ENCODE data around the gene BABAM2.

Gene BABAM2

DNA sequence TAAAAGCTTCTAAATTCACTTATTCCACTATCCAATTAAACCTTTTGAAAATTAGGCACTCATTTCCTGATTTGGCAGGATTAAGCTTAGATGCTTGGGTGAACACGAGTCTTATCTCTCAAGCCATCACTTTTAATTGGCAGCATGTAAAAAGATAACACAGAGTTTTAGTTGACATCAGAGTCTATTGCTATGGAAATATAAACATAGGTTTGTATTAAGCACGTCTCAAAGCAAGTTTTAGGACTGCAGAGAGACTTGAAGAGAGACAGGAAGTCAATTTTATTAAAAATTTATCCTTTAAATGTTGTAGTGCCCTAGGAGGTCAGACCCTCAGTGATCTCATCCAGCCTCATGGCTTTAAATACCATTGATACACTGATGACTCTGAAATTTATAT, 5.9 kb upstream of the BABAM2 start:
- CTCF ChIA-PET = no interaction called here
- POLR2A ChIA-PET = no interaction called here
- DNase-seq (ENCODE audit: extremely low spot score) = no peak
- TF ChIP-seq FOXM1 (IDR thresholded peaks at IDR 0.05; ENCODE audit: borderline replicate concordance) (no peak), CTBP1 (IDR thresholded peaks at IDR 0.05; ENCODE audit: borderline replicate concordance) (no peak), TARDBP (IDR thresholded peaks at IDR 0.05) (no peak), SUZ12 (IDR thresholded peaks at IDR 0.05) (no peak), ARNT (IDR thresholded peaks at IDR 0.05) (no peak), HDGF (IDR thresholded peaks at IDR 0.05; ENCODE audit: borderline replicate concordance) (no peak), NFRKB (IDR thresholded peaks at IDR 0.05) (no peak), FOXK2 (IDR thresholded peaks at IDR 0.05) (no peak), ELF4 (IDR thresholded peaks at IDR 0.05) (no peak), FOXA1 (IDR thresholded peaks at IDR 0.05) (no peak), LEF1 (IDR thresholded peaks at IDR 0.05; ENCODE audit: borderline replicate concordance) (no peak), SP1 (IDR thresholded peaks at IDR 0.05) (no peak), BHLHE40 (IDR thresholded peaks at IDR 0.05; ENCODE audit: borderline replicate concordance) (no peak), L3MBTL2 (conservative IDR thresholded peaks at IDR 0.05) (no peak), ZNF384 (IDR thresholded peaks at IDR 0.05) (no peak)
- TF ChIP-seq, protein P1, sequence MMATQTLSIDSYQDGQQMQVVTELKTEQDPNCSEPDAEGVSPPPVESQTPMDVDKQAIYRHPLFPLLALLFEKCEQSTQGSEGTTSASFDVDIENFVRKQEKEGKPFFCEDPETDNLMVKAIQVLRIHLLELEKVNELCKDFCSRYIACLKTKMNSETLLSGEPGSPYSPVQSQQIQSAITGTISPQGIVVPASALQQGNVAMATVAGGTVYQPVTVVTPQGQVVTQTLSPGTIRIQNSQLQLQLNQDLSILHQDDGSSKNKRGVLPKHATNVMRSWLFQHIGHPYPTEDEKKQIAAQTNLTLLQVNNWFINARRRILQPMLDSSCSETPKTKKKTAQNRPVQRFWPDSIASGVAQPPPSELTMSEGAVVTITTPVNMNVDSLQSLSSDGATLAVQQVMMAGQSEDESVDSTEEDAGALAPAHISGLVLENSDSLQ (IDR thresholded peaks at IDR 0.05) = no peak

DNA sequence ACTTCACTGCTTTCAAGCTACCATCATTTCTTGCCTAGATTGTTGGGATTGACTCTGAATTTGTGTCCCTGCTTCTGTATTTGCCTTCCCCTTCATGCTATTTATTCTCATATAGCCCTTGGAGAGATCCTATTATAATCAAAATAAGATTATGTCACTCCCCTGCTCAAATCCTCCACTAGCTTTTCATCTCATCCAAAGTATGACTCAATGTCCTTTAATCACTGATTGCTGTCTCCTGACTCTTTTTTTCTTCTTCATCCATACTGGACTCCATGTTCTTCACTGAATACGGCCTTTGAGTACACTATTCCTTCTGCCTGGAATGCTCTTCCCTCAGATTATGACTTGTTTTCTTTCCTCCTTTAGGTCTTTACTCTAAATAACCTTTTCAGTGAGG, 5.3 kb upstream of the BABAM2 start:
- ChIA-PET CTCF (no interaction called here), POLR2A (no interaction called here)
- DNase-seq (ENCODE audit: extremely low spot score) = no peak
- TF ChIP-seq ELF4 (IDR thresholded peaks at IDR 0.05) (no peak), NFRKB (IDR thresholded peaks at IDR 0.05) (no peak), HDGF (IDR thresholded peaks at IDR 0.05; ENCODE audit: borderline replicate concordance) (no peak), ZNF384 (IDR thresholded peaks at IDR 0.05) (no peak), BHLHE40 (IDR thresholded peaks at IDR 0.05; ENCODE audit: borderline replicate concordance) (no peak), FOXK2 (IDR thresholded peaks at IDR 0.05) (no peak), L3MBTL2 (conservative IDR thresholded peaks at IDR 0.05) (no peak), CTBP1 (IDR thresholded peaks at IDR 0.05; ENCODE audit: borderline replicate concordance) (no peak), FOXM1 (IDR thresholded peaks at IDR 0.05; ENCODE audit: borderline replicate concordance) (no peak), SUZ12 (IDR thresholded peaks at IDR 0.05) (no peak), SP1 (IDR thresholded peaks at IDR 0.05) (no peak), FOXA1 (IDR thresholded peaks at IDR 0.05) (no peak), ARNT (IDR thresholded peaks at IDR 0.05) (no peak)
- TF ChIP-seq, protein P1 (IDR thresholded peaks at IDR 0.05) = no peak

DNA sequence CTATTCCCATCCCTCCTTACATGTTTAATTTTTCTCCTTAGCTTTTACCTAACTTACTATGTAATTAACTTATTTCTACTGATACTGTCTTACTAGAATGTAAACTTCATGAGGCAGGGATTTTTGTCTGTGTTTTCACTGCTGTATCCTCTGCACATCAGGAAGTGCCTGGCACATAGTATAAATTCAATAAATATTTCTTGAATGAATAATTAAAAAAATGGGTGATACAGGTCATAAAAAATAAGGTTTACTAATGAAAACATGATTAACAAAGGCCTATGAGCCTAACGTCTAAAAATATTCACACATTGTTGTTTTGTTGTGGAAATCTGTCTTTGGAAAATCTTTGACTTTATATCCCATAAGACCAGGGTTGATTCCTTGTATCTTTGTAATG, 4.9 kb upstream of the BABAM2 start:
- ChIA-PET POLR2A (no interaction called here), CTCF (no interaction called here)
- TF ChIP-seq ELF4 (IDR thresholded peaks at IDR 0.05) (no peak), TARDBP (IDR thresholded peaks at IDR 0.05) (no peak), FOXM1 (IDR thresholded peaks at IDR 0.05; ENCODE audit: borderline replicate concordance) (no peak)
- DNase-seq (ENCODE audit: extremely low spot score) = no peak

DNA sequence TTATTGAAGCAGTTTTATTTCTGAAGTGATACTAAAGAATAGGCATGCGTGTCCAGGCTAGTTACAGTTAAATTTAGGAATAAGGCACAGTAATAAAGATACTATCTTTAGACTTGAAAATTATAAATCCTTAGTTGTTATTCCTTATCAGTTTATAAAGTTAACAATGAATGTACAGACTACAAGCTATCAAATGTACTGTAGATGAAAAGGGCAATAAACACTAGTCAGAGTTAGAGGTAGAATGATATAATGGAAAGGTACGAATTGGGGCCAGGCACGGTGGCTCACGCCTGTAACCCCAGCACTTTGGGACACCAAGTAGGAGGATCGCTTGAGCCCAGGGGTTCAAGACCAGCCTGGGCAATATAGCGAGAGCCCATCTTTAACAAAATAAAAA, 4.2 kb upstream of the BABAM2 start:
- TF ChIP-seq L3MBTL2 (conservative IDR thresholded peaks at IDR 0.05) = no peak
- no peak for TF ChIP-seq ARNT (IDR thresholded peaks at IDR 0.05)
- no peak for TF ChIP-seq FOXA1 (IDR thresholded peaks at IDR 0.05)
- no peak for TF ChIP-seq FOXK2 (IDR thresholded peaks at IDR 0.05)
- no peak for TF ChIP-seq FOXM1 (IDR thresholded peaks at IDR 0.05; ENCODE audit: borderline replicate concordance)
- no peak for TF ChIP-seq CTBP1 (IDR thresholded peaks at IDR 0.05; ENCODE audit: borderline replicate concordance)
- TF ChIP-seq TARDBP (IDR thresholded peaks at IDR 0.05) = no peak
- no peak for TF ChIP-seq SP1 (IDR thresholded peaks at IDR 0.05)
- TF ChIP-seq BHLHE40 (IDR thresholded peaks at IDR 0.05; ENCODE audit: borderline replicate concordance) = no peak
- TF ChIP-seq LEF1 (IDR thresholded peaks at IDR 0.05; ENCODE audit: borderline replicate concordance) = no peak
- TF ChIP-seq, protein P1 (IDR thresholded peaks at IDR 0.05) = no peak
- no peak for TF ChIP-seq ELF4 (IDR thresholded peaks at IDR 0.05)
- no peak for TF ChIP-seq SUZ12 (IDR thresholded peaks at IDR 0.05)
- no peak for TF ChIP-seq HDGF (IDR thresholded peaks at IDR 0.05; ENCODE audit: borderline replicate concordance)
- TF ChIP-seq NFRKB (IDR thresholded peaks at IDR 0.05) = no peak
- no peak for TF ChIP-seq ZNF384 (IDR thresholded peaks at IDR 0.05)
- ChIA-PET CTCF (interaction anchor here (1.2 kb wide), 1 partner anchor 203 kb away, joined by 3 read pairs; no protein-coding TSS in a partner anchor), POLR2A (no interaction called here)
- DNase-seq (ENCODE audit: extremely low spot score) = no peak

DNA sequence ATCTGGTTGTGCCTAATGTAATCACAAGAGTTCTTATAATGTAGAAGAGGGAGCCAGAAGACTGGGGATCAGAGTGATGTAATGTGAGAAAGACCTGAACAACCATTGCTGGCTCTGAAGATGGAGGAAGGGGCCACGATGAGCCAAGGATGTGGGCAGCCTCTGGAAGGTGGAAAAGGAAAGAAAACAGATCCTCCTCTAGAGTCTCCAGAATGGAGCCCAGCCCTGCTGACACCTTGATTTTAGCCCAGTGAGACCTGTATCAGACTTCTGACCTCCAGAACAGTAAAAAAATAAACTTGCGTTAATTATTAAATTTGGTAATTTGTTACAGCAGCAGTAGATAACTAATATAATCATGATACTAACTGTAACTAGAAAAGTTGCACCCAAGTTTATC, 3.4 kb upstream of the BABAM2 start:
- POLR2A ChIA-PET = no interaction called here
- CTCF ChIA-PET = interaction anchor here (1.2 kb wide), 1 partner anchor 203 kb away, joined by 3 read pairs; no protein-coding TSS in a partner anchor
- TF ChIP-seq ARNT (IDR thresholded peaks at IDR 0.05) (no peak), TARDBP (IDR thresholded peaks at IDR 0.05) (no peak), ELF4 (IDR thresholded peaks at IDR 0.05) (no peak), CTBP1 (IDR thresholded peaks at IDR 0.05; ENCODE audit: borderline replicate concordance) (no peak), HDGF (IDR thresholded peaks at IDR 0.05; ENCODE audit: borderline replicate concordance) (no peak), LEF1 (IDR thresholded peaks at IDR 0.05; ENCODE audit: borderline replicate concordance) (no peak)
- no peak for DNase-seq (ENCODE audit: extremely low spot score)

DNA sequence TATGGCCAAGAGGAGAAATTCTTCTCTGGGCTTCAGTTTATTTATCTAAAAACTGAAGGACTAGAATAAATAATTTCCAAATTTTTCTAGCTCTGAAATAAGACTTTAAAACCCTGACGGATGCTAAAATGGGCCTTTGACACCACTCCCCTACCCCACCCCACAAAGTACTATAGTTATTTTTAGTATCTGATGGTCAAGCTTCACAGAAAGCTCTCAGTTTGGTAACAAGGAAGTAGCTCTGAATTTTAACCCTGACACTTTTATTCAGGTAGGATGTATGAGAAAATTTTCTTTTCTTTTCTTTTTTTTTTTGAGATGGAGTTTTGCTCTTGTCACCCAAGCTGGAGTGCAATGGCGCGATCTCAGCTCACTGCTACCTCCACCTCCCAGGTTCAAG, 2.7 kb upstream of the BABAM2 start:
- no peak for DNase-seq (ENCODE audit: extremely low spot score)
- CTCF ChIA-PET = no interaction called here
- POLR2A ChIA-PET = no interaction called here
- TF ChIP-seq ZNF384 (IDR thresholded peaks at IDR 0.05) = no peak
- no peak for TF ChIP-seq SP1 (IDR thresholded peaks at IDR 0.05)
- no peak for TF ChIP-seq HDGF (IDR thresholded peaks at IDR 0.05; ENCODE audit: borderline replicate concordance)
- no peak for TF ChIP-seq ELF4 (IDR thresholded peaks at IDR 0.05)
- TF ChIP-seq, protein P1 (IDR thresholded peaks at IDR 0.05) = no peak
- TF ChIP-seq NFRKB (IDR thresholded peaks at IDR 0.05) = no peak
- TF ChIP-seq BHLHE40 (IDR thresholded peaks at IDR 0.05; ENCODE audit: borderline replicate concordance) = no peak
- TF ChIP-seq FOXK2 (IDR thresholded peaks at IDR 0.05) = no peak
- TF ChIP-seq LEF1 (IDR thresholded peaks at IDR 0.05; ENCODE audit: borderline replicate concordance) = no peak
- TF ChIP-seq FOXA1 (IDR thresholded peaks at IDR 0.05) = no peak
- no peak for TF ChIP-seq ARNT (IDR thresholded peaks at IDR 0.05)
- TF ChIP-seq CTBP1 (IDR thresholded peaks at IDR 0.05; ENCODE audit: borderline replicate concordance) = no peak
- no peak for TF ChIP-seq TARDBP (IDR thresholded peaks at IDR 0.05)
- no peak for TF ChIP-seq L3MBTL2 (conservative IDR thresholded peaks at IDR 0.05)
- no peak for TF ChIP-seq SUZ12 (IDR thresholded peaks at IDR 0.05)
- TF ChIP-seq FOXM1 (IDR thresholded peaks at IDR 0.05; ENCODE audit: borderline replicate concordance) = no peak

Measured in HEK293T (cell line).